H1 (cell line): ENCODE data around the gene NLRC3. TPM values are rescaled to one million over a fixed set of nuclear protein-coding genes. Genes with fewer than 3 reads are reported as not detected.

Experiments
- CTCF ChIA-PET: fragments of 300-600 bp; sonication (Branson Sonifier 250); formaldehyde crosslinking; loops from one replicate; lab custom pipeline; 2021; ENCODE audit not compliant: partially characterized antibody; lab: Charles Lee
- POLR2A ChIA-PET: fragments of 300-600 bp; sonication (Branson Sonifier 250); formaldehyde crosslinking; loops from one replicate; lab custom pipeline; 2021; ENCODE audit warnings: inconsistent platforms; ENCODE audit not compliant: partially characterized antibody; lab: Charles Lee
- DNase-seq, 2 experiments: peaks; one replicate each; pipeline versions ENCODE4 v3.0.0 to v3.0.0-alpha.2; 2010 to 2022; ENCODE audit warnings: low spot score in 2 of 2, low read depth in 1 of 2, mixed read lengths in 1 of 2
- FAIRE-seq: peaks from 2 replicates; lab custom pipeline; 2011; peaks lifted over from hg19 to GRCh38; lab: Jason Lieb, UNC
- H2AFZ ChIP-seq: 2 replicates; pipeline ENCODE4 v1.8.1; 2012; ENCODE audit warnings: low read length, inconsistent platforms
- H2AK5ac ChIP-seq: 2 replicates; pipeline ENCODE4 v1.6.1; 2013; ENCODE audit warnings: low read depth, low read length
- H2BK120ac ChIP-seq: replicated peaks from 2 replicates; pipeline ENCODE3; 2013; ENCODE audit warnings: low read depth, low read length, inconsistent platforms
- H2BK12ac ChIP-seq: 2 replicates; pipeline ENCODE4 v1.6.1; 2013; ENCODE audit warnings: low read depth, low read length
- H2BK15ac ChIP-seq: 2 replicates; pipeline ENCODE4 v1.6.1; 2013; ENCODE audit warnings: low read length
- H2BK20ac ChIP-seq: 2 replicates; pipeline ENCODE4 v1.6.1; 2013; ENCODE audit warnings: low read length
- H2BK5ac ChIP-seq: 2 replicates; pipeline ENCODE4 v1.6.1; 2013; ENCODE audit warnings: low read depth, low read length
- H3K14ac ChIP-seq: 2 replicates; pipeline ENCODE4 v1.6.1; 2013; ENCODE audit warnings: inconsistent platforms; ENCODE audit not compliant: insufficient read length
- H3K18ac ChIP-seq: 2 replicates; pipeline ENCODE4 v1.6.1; 2013; ENCODE audit warnings: low read length; ENCODE audit errors: extremely low read depth
- H3K23ac ChIP-seq: 2 replicates; pipeline ENCODE4 v1.6.1; 2013; ENCODE audit warnings: inconsistent platforms; ENCODE audit not compliant: insufficient read length
- H3K23me2 ChIP-seq: 2 replicates; pipeline ENCODE4 v1.6.1; 2013; ENCODE audit warnings: low read depth, low read length
- H3K27ac ChIP-seq: 2 replicates; pipeline ENCODE4 v1.6.1; 2011; ENCODE audit warnings: low read depth, low read length, inconsistent platforms
- H3K27me3 ChIP-seq, 4 experiments: replicated peaks in 1 of 4; 1 replicate in 1 of 4; 2 replicates in 3 of 4; pipeline versions ENCODE4 v1.6.1 to v1.8.1; 2011 to 2013; ENCODE audit warnings: low read length in 3 of 4, mild to moderate bottlenecking in 3 of 4, inconsistent platforms in 2 of 4, mixed read lengths in 2 of 4, moderate library complexity in 1 of 4; ENCODE audit not compliant: control insufficient read depth in 3 of 4, insufficient read depth in 3 of 4; ENCODE audit errors: extremely low read depth in 1 of 4
- H3K36me3 ChIP-seq, 4 experiments: 2 replicates each; pipeline versions ENCODE4 v1.6.1 to v1.8.1; 2011 to 2013; ENCODE audit warnings: mild to moderate bottlenecking in 4 of 4, low read length in 3 of 4, moderate library complexity in 2 of 4, control low read depth in 1 of 4, inconsistent platforms in 1 of 4; ENCODE audit not compliant: insufficient read depth in 4 of 4, control insufficient read depth in 2 of 4
- H3K4ac ChIP-seq: replicated peaks from 2 replicates; pipeline ENCODE3; 2013; ENCODE audit warnings: low read length, low read depth, mixed read lengths, inconsistent platforms; ENCODE audit not compliant: insufficient read length
- H3K4me1 ChIP-seq, 4 experiments: replicated peaks in 1 of 4; 1 replicate in 1 of 4; 2 replicates in 3 of 4; pipeline versions ENCODE4 v1.6.1 to v1.8.1; 2011 to 2013; ENCODE audit warnings: low read length in 3 of 4, inconsistent platforms in 2 of 4, mixed read lengths in 1 of 4; ENCODE audit not compliant: insufficient read depth in 4 of 4, control insufficient read depth in 3 of 4
- H3K4me2 ChIP-seq, 2 experiments: 2 replicates each; pipeline versions ENCODE4 v1.6.1 to v1.8.1; 2011 to 2013; ENCODE audit warnings: low read depth in 2 of 2, low read length in 2 of 2, control low read depth in 1 of 2, inconsistent platforms in 1 of 2, mild to moderate bottlenecking in 1 of 2; ENCODE audit not compliant: insufficient read depth in 1 of 2
- H3K4me3 ChIP-seq, 4 experiments: fragments of 200-600, 300-600 bp in 1 of 4; sonication (generic), shearing (Covaris generic), sonication (Bioruptor Twin) in 1 of 4; 2 replicates each; pipeline versions ENCODE4 v1.5.1 to v1.8.1; 2011 to 2016; ENCODE audit warnings: low read length in 4 of 4, low read depth in 3 of 4, control low read depth in 2 of 4, inconsistent platforms in 2 of 4, mild to moderate bottlenecking in 2 of 4, mixed read lengths in 1 of 4, moderate library complexity in 1 of 4; ENCODE audit not compliant: insufficient read depth in 2 of 4; ENCODE audit errors: extremely low read depth in 1 of 4
- H3K56ac ChIP-seq: replicated peaks from 2 replicates; pipeline ENCODE3; 2013; ENCODE audit warnings: low read depth, mild to moderate bottlenecking, mixed read lengths, low read length, inconsistent platforms; ENCODE audit not compliant: insufficient read length
- H3K79me1 ChIP-seq: 2 replicates; pipeline ENCODE4 v1.6.1; 2013; ENCODE audit warnings: low read depth, low read length, control low read depth
- H3K79me2 ChIP-seq, 2 experiments: 2 replicates each; pipeline versions ENCODE4 v1.6.1 to v1.8.1; 2012 to 2013; ENCODE audit warnings: low read length in 2 of 2, mild to moderate bottlenecking in 2 of 2, inconsistent platforms in 1 of 2; ENCODE audit not compliant: insufficient read depth in 2 of 2, control insufficient read depth in 1 of 2
- H3K9ac ChIP-seq, 4 experiments: replicated peaks in 1 of 4; 1 replicate in 1 of 4; 2 replicates in 3 of 4; pipeline versions ENCODE4 v1.6.1 to v1.8.1; 2011 to 2013; ENCODE audit warnings: low read depth in 3 of 4, low read length in 3 of 4, control low read depth in 2 of 4, mild to moderate bottlenecking in 2 of 4, moderate library complexity in 2 of 4, inconsistent platforms in 1 of 4; ENCODE audit errors: extremely low read depth in 1 of 4
- H3K9me3 ChIP-seq, 2 experiments: 2 replicates each; pipeline versions ENCODE4 v1.6.1 to v1.8.1; 2012 to 2013; ENCODE audit warnings: mild to moderate bottlenecking in 2 of 2, moderate library complexity in 2 of 2, control low read depth in 1 of 2, inconsistent platforms in 1 of 2, low read depth in 1 of 2, low read length in 1 of 2, mixed read lengths in 1 of 2; ENCODE audit not compliant: insufficient read depth in 2 of 2
- H4K20me1 ChIP-seq, 2 experiments: replicated peaks in 1 of 2; 2 replicates each; pipeline versions ENCODE3 to v1.8.1; 2011 to 2013; ENCODE audit warnings: inconsistent platforms in 2 of 2, low read length in 2 of 2, mild to moderate bottlenecking in 1 of 2; ENCODE audit not compliant: insufficient read depth in 2 of 2, control insufficient read depth in 1 of 2
- H4K5ac ChIP-seq: 2 replicates; pipeline ENCODE4 v1.6.1; 2013; ENCODE audit warnings: low read length, low read depth, mixed read lengths, inconsistent platforms; ENCODE audit not compliant: insufficient read length
- H4K8ac ChIP-seq: 2 replicates; pipeline ENCODE4 v1.8.0; 2013; ENCODE audit warnings: mild to moderate bottlenecking, moderate library complexity, low read length, inconsistent platforms; ENCODE audit not compliant: insufficient read depth; ENCODE audit errors: extremely low read depth
- H4K91ac ChIP-seq: replicated peaks from 2 replicates; pipeline ENCODE3; 2013; ENCODE audit warnings: low read length, mixed read lengths, inconsistent platforms; ENCODE audit not compliant: insufficient read length
- JUND ChIP-seq: IDR thresholded peaks from 2 replicates; pipeline ENCODE4 v1.6.1; 2011; ENCODE audit warnings: mild to moderate bottlenecking, improper control_type of control experiment, low read length
- NRF1 ChIP-seq: IDR thresholded peaks from 2 replicates; pipeline ENCODE4 v1.6.1; 2011; ENCODE audit warnings: mild to moderate bottlenecking, low read depth, low read length, improper control_type of control experiment
- TCF12 ChIP-seq: IDR thresholded peaks from 2 replicates; pipeline ENCODE4 v1.6.1; 2011; ENCODE audit warnings: low read depth, mild to moderate bottlenecking, low read length
- WGBS, 2 experiments: shearing (Covaris generic) in 1 of 2; methylation state at CpG; one replicate each; pipeline versions ENCODE4 v1.1.6 to v1.1.7; 2013 to 2015; ENCODE audit warnings: low lambda C conversion rate in 2 of 2, mixed read lengths in 2 of 2, inconsistent platforms in 1 of 2, low coverage in 1 of 2, missing lambda C conversion rate in 1 of 2; ENCODE audit not compliant: insufficient replicate concordance in 2 of 2, insufficient coverage in 1 of 2, insufficient read length in 1 of 2; ENCODE audit errors: extremely low coverage in 1 of 2, missing lambda C conversion rate in 1 of 2; 5-methylcytosine and 5-hydroxymethylcytosine counted together
- polyA plus RNA-seq, 7 experiments: library from polyadenylated mRNA; depleted of rRNA in 3 of 7; stranded (reverse) in 5 of 7; unstranded in 2 of 7; fragments of >200 nt in 5 of 7; fragments of 200-250 nt in 2 of 7; gene quantifications; 1 replicate in 5 of 7; 2 replicates in 1 of 7; 4 replicates in 1 of 7; pipeline versions ENCODE4 v1.2.1 to v1.2.3, GENCODE V29; 2011 to 2013; ENCODE audit warnings: missing spikeins in 2 of 7, mixed read lengths in 2 of 7
- total RNA-seq: library from RNA; stranded (reverse); fragmentation: NEBNext Ultra II Directional; extraction: Animal tissue kit (Norgen Biotek cat#: 25700); gene quantifications from 2 replicates; pipeline ENCODE4 v1.2.1, GENCODE V29; 2021
- TF ChIP-seq, protein P1 (sequence below), 3 experiments: IDR thresholded peaks; 1 replicate in 2 of 3; 2 replicates in 1 of 3; pipeline versions ENCODE4 v1.5.1 to v1.6.1; 2011; ENCODE audit warnings: low read length in 3 of 3, mild to moderate bottlenecking in 3 of 3, inconsistent platforms in 2 of 3, low read depth in 1 of 3, moderate library complexity in 1 of 3; ENCODE audit not compliant: insufficient read depth in 1 of 3; ENCODE audit errors: control extremely low read depth in 1 of 3

NLRC3 gene
- total and polyA plus RNA-seq, 2 of the 8 experiments (the other 6 are each of a cell fraction or from before 2014, with no cell fraction given) = 0.18 to 0.20 TPM

DNA sequence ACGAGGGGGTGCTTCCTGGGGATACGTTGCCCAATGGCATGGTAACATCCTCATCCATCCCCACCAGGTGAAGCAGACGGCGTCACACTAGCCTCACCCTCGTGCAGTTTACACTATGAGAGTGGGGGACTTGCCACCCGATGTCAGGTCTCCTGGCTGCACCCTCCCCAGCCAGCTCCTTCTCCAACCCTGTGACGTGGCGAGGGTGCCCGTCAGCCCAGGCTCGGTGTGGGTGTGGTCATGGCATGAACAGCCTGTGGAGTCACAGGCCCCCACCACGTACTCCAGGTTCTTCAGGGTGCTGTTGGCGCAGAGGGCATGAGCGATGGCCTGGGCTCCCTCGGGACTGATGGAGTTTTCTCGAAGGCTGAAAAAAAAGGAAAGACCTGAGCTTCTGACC lies 28.3 kb downstream of the NLRC3 start:
- Histone ChIP-seq H3K18ac (no peak overlapping the region), H4K5ac (no peak overlapping the region), H3K79me2 (no peaks in the 10 kb centered on the region), H3K56ac (no peak overlapping the region), H2BK5ac (no peak overlapping the region), H3K27me3 (peaks cover 0 to 5% (median 0%) of the 10 kb centered on the region in 4 experiments; a peak in 2 of 7 replicates), H3K79me1 (no peaks in the 10 kb centered on the region), H3K9me3 (no peaks in the 10 kb centered on the region; a peak in 1 of 4 replicates), H2AFZ (no peak overlapping the region), H3K4me2 (no peak overlapping the region), H2BK120ac (no peak overlapping the region), H3K14ac (no peak overlapping the region), H2BK15ac (peak overlapping the region; percentile 81; the same call in 1 of the 2 replicates), H3K4ac (no peak overlapping the region), H3K23me2 (peaks cover 13% of the 10 kb centered on the region; the same call in 1 of the 2 replicates), H2BK12ac (peak overlapping the region; percentile 75; the same call in 1 of the 2 replicates), H3K27ac (no peak overlapping the region), H4K8ac (no peak overlapping the region), H4K20me1 (peaks cover 0 to 9% of the 10 kb centered on the region in 2 experiments), H3K36me3 (no peaks in the 10 kb centered on the region), H2BK20ac (no peak overlapping the region), H3K9ac (no peak overlapping the region), H4K91ac (no peak overlapping the region), H3K23ac (no peak overlapping the region)
- FAIRE-seq (no peak), DNase-seq (no peak)
- ChIA-PET CTCF (interaction anchor here (0.6 to 1.5 kb wide), 3 partner anchors 18 to 25 kb away, joined by 3 to 4 read pairs (median 3); no protein-coding TSS in a partner anchor), POLR2A (interaction anchor here (0.8 kb wide), 1 partner anchor 14 kb away, joined by 3 read pairs; no protein-coding TSS in a partner anchor)
- 90% methylated on average over 15 of the region's 15 CpGs; no CpG with 5 or more reads in 1 of the 2 experiments for WGBS, 2 experiments
- TF ChIP-seq JUND = no peak
- TF ChIP-seq TCF12 = no peak
- TF ChIP-seq, protein P1, sequence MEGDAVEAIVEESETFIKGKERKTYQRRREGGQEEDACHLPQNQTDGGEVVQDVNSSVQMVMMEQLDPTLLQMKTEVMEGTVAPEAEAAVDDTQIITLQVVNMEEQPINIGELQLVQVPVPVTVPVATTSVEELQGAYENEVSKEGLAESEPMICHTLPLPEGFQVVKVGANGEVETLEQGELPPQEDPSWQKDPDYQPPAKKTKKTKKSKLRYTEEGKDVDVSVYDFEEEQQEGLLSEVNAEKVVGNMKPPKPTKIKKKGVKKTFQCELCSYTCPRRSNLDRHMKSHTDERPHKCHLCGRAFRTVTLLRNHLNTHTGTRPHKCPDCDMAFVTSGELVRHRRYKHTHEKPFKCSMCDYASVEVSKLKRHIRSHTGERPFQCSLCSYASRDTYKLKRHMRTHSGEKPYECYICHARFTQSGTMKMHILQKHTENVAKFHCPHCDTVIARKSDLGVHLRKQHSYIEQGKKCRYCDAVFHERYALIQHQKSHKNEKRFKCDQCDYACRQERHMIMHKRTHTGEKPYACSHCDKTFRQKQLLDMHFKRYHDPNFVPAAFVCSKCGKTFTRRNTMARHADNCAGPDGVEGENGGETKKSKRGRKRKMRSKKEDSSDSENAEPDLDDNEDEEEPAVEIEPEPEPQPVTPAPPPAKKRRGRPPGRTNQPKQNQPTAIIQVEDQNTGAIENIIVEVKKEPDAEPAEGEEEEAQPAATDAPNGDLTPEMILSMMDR (IDR thresholded peaks at IDR 0.05; ENCODE audit: control extremely low read depth in 1 of 3, insufficient read depth in 1 of 3, low read depth in 1 of 3, low read length in 3 of 3) = no peak
- no peak for TF ChIP-seq NRF1
- TF ChIP-seq, all 59 proteins: peak for 0
- no peak overlapping the region for H3K4me3 ChIP-seq
- H3K4me1 ChIP-seq = peaks cover 4 to 13% (median 7%) of the 10 kb centered on the region in 4 experiments
- H2AK5ac ChIP-seq = no peak overlapping the region
